Measurements from ENCODE around the gene C1QTNF9. TPM values are rescaled to one million over a fixed set of nuclear protein-coding genes. Genes with fewer than 3 reads are reported as not detected.
"Not testable (repeated sequence)": the region's sequence is repeated elsewhere in the genome, so short reads cannot be mapped to it uniquely, and the experiment has no call there.

C1QTNF9 gene
- total RNA-seq, 2 donors from 2014 or later, result not detected

DNA sequence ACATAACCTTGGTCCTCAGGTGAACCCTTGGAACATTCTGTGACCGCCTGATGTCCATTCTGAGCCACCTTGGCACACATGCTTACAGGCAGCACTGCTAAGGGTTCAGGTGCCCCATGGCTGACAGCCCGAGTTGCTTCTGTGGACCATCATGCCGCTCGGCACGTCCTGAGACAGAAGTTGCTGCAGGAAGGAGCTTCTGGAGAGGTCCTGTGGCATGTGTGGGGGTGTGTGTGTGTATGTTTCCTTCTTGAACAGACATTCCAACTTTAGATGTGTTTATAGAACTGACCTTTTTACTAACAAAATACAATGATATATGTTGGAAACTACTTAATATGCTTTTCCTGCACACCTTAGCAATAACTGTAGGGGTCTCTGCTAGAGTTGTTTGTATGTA is 4.8 kb upstream of the C1QTNF9 start:
- ATAC-seq, result no peak
- peak overlapping the region in 1 of 2 donors; percentile 46 for H3K27ac Mint-ChIP-seq
- DNase-seq (ENCODE audit: low spot score in 2 of 2), result no peak
- H3K9me3 Mint-ChIP-seq, result no peaks in the 10 kb centered on the region
- H3K36me3 Mint-ChIP-seq, result peaks cover 9 to 20% of the 10 kb centered on the region in 2 donors

DNA sequence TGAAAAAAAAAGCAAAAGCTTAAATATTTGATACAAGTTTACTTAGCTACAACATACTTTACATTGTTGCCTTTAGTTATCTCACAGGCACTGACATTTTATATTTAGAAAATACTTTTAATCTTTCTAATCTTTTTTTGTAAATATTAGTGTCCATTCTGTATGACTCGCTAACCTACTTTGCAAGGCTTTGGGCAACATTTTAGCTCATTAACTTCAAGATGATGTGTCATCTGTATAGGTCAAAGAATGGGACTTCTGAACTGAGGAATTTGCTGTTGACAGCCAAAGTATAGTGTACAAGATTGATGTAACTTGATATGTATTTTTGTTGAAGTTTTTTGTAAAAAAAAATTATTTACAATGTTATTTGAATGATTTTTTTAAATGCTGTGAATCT is 2.7 kb upstream of the C1QTNF9 start:
- H3K9me3 Mint-ChIP-seq, result no peaks in the 10 kb centered on the region
- H3K36me3 Mint-ChIP-seq, result peaks cover 2 to 15% of the 10 kb centered on the region in 2 donors
- DNase-seq (ENCODE audit: low spot score in 2 of 2) (no peak), ATAC-seq (no peak)
- H3K27ac Mint-ChIP-seq, result no peak overlapping the region

DNA sequence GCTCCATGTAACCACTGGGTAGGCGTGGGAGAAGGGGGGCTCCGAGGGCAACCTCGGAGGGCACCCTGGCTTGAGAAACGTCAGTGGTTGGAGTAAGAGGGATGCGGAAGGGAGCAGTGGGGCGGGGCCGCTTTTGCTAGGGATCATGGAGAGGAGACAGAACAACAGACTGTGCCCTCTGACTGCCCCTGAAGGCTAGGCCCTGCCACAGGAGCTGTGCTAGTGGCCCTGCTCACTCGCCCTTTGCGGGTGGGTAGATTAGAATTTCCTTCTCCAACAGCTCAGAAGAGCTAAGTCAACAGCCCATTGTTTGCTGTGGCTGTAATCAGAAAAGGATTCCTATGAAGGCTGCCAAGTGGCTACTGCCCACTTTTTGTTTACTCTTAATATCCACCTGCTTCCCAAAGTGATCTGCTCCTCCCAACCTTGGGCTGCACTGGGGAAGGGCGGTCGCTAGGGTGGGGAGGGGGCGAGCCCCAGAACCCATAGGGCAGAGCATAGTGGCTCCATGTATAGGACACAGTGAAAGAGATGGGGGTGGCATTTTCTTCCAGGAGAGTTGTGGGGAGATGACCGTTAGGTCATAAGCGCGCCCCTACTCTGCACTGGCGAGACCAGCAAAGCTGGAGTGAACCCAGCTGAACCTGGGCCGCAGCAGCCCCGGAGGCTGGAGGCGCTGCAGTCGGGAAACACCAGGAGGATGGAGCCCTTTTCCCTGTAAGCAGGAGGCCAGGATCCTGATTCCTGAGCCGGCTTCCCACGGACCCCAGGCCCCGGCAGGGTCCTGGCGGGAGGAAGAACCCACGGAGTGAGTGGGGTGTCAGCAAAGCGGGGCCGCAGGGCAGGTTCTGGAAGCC is 1.9 kb upstream of the C1QTNF9 start:
- ATAC-seq, result peak in 1 of 2 donors; percentile 30
- Mint-ChIP-seq H3K9me3 (no peaks in the 10 kb centered on the region), H3K27ac (peak overlapping the region in 1 of 2 donors; percentile 12)

DNA sequence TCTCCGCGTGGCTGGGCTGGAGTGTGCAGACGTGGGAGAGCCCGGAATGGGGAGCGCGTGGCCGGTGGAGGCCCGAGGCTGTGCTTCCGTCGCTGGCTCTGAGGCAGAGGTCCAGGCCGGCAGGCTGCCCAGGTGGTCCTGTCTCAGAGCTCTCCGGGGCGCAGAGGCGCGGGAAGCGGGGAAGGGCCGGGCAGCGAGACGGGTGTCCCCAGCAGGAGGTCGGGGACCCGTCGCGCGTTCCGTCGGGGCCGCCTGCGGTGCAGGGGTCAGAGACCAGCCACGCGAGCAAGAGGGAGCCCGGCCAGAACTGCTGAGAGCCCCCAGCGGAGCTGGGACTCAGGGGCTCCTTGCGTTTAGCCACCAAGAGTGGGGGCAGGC is 1.3 kb upstream of the C1QTNF9 start:
- H3K9me3 Mint-ChIP-seq, result no peaks in the 10 kb centered on the region
- ATAC-seq, result peak; percentile 8 to 14
- peaks cover 0 to 14% of the 10 kb centered on the region in 2 donors for H3K36me3 Mint-ChIP-seq
- peak overlapping the region in 1 of 2 donors; percentile 12 for H3K27ac Mint-ChIP-seq
- DNase-seq (ENCODE audit: low spot score in 2 of 2), result no peak

More for the DNA sequence above, 1.9 kb upstream of the C1QTNF9 start:
- no peak for DNase-seq (ENCODE audit: low spot score in 2 of 2)
- peaks cover 0 to 15% of the 10 kb centered on the region in 2 donors for H3K36me3 Mint-ChIP-seq

DNA sequence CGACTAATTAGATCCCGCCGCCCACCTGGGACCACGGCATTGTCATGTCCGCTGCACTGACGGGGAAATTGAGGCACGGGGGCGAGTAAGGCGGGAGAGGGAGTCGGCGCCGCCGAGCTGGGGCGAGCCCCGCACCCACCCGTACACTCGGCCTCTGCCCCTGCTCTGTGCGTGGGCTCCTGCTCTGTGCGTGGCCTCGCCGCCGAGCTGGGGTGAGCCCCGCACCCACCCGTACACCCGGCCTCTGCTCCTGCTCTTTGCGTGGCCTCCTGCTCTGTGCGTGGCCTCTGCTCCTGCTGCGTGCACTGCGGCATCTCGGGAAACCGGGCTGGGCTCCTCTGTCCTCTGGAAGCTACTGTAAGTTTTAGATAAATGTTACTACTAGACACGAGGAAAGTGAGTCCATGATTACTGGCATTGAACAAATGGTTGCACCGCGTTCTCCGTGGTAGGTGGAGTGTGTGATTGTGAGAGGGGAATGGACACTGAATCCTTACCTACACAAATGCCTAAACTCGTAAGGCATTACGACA is 826 bp upstream of the C1QTNF9 start:
- Mint-ChIP-seq H3K36me3 (peaks cover 0 to 9% of the 10 kb centered on the region in 2 donors), H3K27ac (peak overlapping the region in 1 of 2 donors; percentile 44), H3K9me3 (no peaks in the 10 kb centered on the region)
- no peak for DNase-seq (ENCODE audit: low spot score in 2 of 2)
- ATAC-seq, result peak; percentile 36 to 41

DNA sequence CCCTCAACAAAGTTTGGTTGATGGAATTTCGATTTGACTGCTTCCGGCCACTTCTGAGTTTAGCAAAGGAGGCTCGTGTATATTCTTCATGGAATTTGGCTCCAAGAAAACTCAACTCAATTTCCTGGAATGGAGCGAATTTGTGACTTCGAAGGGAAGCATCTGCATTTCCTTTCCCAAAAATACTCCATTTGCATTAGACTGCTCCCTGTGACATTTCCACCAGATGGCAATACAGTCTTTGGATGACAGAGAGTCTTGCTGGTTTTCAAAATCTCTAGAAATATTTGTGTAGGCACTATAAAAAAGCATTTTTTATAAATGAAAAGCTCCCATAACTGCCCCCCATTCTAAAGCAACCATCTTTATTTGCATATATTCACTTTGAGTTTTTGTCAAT is 4.1 kb downstream of the C1QTNF9 start:
- Mint-ChIP-seq H3K9me3 (no peaks in the 10 kb centered on the region), H3K36me3 (no peaks in the 10 kb centered on the region), H3K27ac (no peak overlapping the region)
- no peak for DNase-seq (ENCODE audit: low spot score in 2 of 2)
- ATAC-seq, result no peak

DNA sequence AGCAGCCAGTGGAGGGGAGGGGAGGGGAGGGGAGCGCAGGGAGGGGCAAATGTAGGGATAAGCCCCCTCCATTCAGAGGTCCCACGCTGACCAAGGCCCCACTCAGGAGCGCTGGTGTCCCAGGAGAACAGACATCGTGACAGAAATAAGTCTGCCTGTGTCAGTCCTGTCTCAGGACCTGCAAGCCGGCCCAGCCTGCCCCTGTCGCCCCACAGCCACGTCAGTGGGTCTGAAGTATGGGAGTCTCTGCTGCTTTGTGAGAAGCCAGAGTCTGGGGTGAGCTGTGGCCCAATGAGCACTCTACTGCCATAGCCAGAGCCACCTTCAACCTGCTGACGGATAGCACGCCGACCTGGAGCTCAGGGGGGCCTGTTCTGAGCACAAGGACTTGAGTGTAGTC is 8.5 kb downstream of the C1QTNF9 start:
- not testable (repeated sequence) for ATAC-seq; DNase-seq (ENCODE audit: low spot score in 2 of 2); H3K27ac Mint-ChIP-seq; H3K36me3 Mint-ChIP-seq; H3K9me3 Mint-ChIP-seq

DNA sequence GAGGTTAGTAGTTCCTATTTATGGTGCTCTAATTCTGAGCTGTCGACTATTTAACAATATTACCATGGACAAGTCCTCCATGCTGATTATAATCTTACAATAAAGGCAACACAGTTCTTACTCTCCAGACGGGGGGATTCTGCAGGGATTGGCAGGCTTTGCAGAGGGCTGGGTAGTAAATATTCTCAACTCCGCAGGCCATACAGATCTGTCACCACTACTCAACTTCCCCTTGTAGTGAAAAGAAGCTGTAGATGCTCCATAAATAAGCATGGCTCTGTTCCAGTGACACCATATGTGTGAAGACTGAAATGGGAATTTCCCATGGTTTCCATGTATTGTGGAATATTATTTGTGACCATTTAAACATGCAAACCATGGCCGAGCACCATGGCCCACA is 9.5 kb downstream of the C1QTNF9 start:
- not testable (repeated sequence) for H3K36me3 Mint-ChIP-seq; ATAC-seq; H3K9me3 Mint-ChIP-seq; DNase-seq (ENCODE audit: low spot score in 2 of 2); H3K27ac Mint-ChIP-seq

DNA sequence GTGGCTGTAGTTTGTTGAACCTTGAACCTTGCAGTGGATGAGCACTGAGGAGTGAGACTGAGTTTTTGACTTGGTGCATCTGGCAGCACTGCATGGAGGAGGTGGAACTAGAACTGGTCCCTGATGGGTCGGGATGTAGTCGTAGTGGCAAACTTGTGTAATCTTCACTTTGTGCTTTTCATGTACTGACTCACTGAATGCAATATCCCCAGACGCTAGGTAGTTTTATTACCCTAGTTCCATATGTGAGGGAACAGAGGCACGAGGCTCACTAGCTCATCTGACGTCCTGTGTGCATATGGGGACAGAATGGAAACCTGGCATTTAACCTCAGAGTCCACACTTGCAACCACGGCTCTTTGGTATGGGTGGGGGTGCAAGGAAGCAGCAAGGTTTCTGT is 10.3 kb downstream of the C1QTNF9 start:
- not testable (repeated sequence) for H3K27ac Mint-ChIP-seq; DNase-seq (ENCODE audit: low spot score in 2 of 2); ATAC-seq; H3K9me3 Mint-ChIP-seq; H3K36me3 Mint-ChIP-seq

DNA sequence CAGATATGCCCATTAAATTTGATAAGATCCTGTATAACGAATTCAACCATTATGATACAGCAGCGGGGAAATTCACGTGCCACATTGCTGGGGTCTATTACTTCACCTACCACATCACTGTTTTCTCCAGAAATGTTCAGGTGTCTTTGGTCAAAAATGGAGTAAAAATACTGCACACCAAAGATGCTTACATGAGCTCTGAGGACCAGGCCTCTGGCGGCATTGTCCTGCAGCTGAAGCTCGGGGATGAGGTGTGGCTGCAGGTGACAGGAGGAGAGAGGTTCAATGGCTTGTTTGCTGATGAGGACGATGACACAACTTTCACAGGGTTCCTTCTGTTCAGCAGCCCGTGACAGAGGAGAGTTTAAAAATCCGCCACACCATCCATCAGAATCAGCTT is 12.0 kb downstream of the C1QTNF9 start:
- ATAC-seq; H3K27ac Mint-ChIP-seq; DNase-seq (ENCODE audit: low spot score in 2 of 2); H3K9me3 Mint-ChIP-seq; H3K36me3 Mint-ChIP-seq: not testable (repeated sequence)

DNA sequence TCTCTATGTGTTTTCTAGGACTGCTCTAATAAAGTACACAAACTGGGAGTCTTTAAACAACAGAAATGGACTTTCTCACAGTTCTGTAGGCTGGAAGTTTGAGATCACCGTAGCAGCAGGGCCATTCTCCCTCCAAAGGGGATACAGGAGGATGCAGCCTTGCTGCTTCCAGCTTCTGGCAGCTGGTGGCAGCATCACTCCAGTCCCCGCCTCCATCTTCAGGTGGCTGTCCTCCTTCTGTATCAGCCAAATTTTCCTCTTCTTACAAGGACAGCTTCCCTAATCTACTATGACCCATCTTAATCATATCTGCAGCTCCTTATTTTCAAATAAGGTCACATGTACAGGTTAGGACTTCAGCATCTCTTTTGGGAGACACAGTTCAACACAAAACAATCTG is 13.1 kb downstream of the C1QTNF9 start:
- not testable (repeated sequence) for DNase-seq (ENCODE audit: low spot score in 2 of 2); H3K9me3 Mint-ChIP-seq; H3K27ac Mint-ChIP-seq; H3K36me3 Mint-ChIP-seq
- ATAC-seq, result peak in 1 of 2 donors; percentile 35

DNA sequence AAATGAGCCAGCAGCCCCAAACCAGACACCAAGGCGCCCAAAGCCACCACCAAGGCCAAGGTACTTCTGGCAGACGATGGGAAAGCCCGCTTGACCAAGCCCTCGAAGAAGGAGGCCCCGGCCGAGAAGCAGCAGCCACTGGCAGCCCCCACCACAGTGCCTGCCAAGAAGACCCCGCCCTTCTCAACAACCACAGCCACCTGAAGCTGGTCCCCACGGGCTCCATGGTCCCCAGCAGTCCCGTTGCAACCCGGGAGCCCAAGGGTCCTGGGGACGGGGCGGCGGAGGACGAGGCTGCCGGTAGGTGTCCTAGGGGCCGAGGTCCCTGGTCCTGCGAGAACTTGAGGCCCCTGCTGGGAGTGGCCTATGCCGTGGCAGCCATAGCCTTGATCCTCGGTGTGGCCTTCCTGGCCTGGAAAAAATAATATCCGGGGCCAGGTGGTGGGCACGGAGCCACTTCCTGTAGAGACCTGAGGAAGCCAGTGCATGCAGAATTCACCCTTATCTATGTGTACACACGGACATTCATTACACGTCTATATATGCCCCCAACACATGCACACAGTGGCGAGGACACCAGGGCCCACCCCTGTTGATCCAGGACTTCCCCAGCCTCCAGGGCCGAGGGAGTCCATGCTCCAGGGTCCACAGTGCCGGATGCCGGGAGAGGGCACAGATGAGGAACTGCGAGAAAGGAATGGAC is 13.8 kb downstream of the C1QTNF9 start:
- ATAC-seq, result no peak
- no peak for DNase-seq (ENCODE audit: low spot score in 2 of 2)
- H3K36me3 Mint-ChIP-seq, result no peaks in the 10 kb centered on the region

DNA sequence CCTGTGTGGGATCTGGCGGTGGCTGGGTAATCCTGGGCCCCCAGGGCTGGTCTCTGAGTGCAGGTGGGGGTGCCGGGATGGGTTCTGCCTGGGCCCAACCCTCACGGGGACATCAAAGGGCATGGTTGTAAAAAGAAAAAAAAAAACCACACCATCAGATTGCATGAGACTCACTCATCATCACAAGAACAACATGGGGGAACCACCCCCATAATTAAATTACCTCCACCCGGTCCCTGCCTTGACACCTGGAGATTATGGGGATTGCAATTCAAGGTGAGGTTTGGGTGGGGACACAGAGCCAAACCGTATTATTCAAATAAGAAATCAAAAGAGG is 14.3 kb downstream of the C1QTNF9 start:
- ATAC-seq (no peak), DNase-seq (ENCODE audit: low spot score in 2 of 2) (no peak)
- H3K9me3 Mint-ChIP-seq, result no peaks in the 10 kb centered on the region
- peak overlapping the region in 1 of 2 donors; percentile 36 for H3K27ac Mint-ChIP-seq
- no peaks in the 10 kb centered on the region for H3K36me3 Mint-ChIP-seq

More for the DNA sequence above, 13.8 kb downstream of the C1QTNF9 start:
- Mint-ChIP-seq H3K9me3 (no peaks in the 10 kb centered on the region), H3K27ac (peak overlapping the region in 1 of 2 donors; percentile 36)

DNA sequence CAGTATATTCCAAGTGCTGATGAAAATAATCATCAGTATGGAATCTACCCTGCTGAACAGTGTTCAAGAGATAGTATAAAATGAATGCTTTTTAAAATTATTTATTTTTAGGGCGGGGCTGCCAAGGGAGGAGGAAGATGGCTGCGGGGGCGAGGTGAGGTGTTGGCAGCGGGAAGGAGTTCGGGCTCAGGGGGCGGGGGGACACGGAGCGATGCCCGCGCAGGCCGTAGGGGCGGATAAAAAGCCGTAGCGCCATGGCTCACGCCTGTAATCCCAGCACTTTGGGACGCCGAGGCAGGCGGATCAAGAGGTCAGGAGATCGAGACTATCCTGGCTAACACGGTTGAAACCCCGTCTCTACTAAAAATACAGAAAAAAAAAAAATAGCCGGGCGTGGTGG is 18.2 kb downstream of the C1QTNF9 start:
- not testable (repeated sequence) for H3K27ac Mint-ChIP-seq; DNase-seq (ENCODE audit: low spot score in 2 of 2); ATAC-seq; H3K36me3 Mint-ChIP-seq; H3K9me3 Mint-ChIP-seq

DNA sequence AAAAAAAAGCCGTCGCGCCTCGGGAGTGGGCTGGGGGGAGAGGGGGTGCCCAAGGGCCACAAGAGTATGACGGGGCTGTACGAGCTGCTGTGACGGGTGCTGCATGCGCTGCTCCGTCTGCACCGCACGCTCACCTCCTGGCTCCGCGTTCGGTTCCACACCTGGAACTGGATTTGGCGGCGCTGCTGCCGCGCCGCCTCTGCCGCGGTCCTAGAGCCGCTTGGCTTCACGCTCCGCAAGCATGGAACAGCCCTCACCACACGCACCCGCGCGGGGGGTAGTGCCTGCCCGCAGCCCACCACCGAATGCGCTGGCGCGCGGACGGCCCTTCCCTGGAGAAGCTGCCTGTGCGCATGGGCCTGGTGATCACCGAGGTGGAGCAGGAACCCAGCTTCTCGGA is 18.8 kb downstream of the C1QTNF9 start:
- Mint-ChIP-seq H3K27ac (no peak overlapping the region), H3K36me3 (no peaks in the 10 kb centered on the region), H3K9me3 (no peaks in the 10 kb centered on the region)
- ATAC-seq, result no peak
- no peak for DNase-seq (ENCODE audit: low spot score in 2 of 2)

DNA sequence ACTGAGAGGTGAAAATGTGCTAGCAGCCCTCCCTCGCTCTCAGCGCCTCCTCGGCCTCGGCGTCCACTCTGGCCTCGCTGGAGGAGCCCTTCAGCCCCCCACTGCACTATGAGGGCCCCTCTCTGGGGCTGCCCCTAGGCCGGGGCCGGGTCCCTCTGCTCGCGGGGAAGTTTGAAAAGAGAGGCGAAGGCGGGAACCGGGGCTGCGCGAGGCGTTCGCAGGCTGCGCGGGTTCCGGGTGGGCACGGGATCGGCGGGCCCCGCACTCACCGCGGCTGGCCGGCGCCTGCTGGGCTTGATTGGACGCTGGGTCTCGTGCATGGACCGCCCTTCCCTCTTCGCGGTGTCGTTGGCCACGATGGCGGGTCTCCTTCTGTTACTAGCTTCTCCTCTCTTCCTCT is 29.3 kb downstream of the C1QTNF9 start:
- DNase-seq (ENCODE audit: low spot score in 2 of 2), result no peak
- Mint-ChIP-seq H3K27ac (no peak overlapping the region), H3K36me3 (no peaks in the 10 kb centered on the region), H3K9me3 (peaks cover 0 to 4% of the 10 kb centered on the region in 2 donors)
- ATAC-seq, result no peak

DNA sequence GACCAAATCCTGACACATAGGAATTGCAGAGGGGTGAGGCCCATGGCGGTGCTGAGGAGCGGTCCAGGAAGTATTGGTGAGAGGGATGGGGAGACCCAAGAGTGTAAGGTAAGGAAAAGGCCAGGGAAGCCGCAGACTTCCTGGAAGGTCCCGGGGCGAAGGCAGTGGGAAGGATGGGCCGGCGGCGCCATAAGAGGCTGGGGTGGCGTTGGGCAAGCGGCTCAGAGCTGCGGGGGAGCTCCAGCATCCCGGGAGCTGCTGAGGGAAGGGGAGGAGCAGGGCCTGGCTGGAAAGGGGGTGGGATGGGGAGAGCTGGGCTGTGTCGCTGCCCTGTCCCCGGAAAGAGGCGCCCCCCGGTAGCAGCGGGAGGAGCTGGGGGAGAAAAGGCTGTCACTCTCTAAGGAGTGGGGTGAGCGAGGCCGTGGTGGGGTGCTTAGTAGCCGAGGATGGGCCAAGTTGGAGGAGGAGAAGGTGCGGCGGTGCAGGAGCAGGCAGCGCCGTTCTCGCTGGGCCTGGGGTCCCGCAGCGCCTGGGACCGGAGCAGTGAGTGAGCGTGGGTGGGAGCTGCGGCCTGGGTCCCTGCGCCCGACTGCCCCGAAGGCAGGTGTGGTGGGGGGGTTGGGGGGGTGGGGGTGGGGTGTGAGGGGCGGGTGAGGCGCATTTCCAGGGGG is 30.7 kb downstream of the C1QTNF9 start:
- ATAC-seq (no peak), DNase-seq (ENCODE audit: low spot score in 2 of 2) (no peak)
- no peak overlapping the region for H3K27ac Mint-ChIP-seq
- peaks cover 0 to 4% of the 10 kb centered on the region in 2 donors for H3K9me3 Mint-ChIP-seq
- no peaks in the 10 kb centered on the region for H3K36me3 Mint-ChIP-seq
